Activated B cell treated with CpG ODN at 0.5 μM for 24 hours (primary cell): ENCODE data around the gene POLK. TPM values are rescaled to one million over a fixed set of nuclear protein-coding genes. Genes with fewer than 3 reads are reported as not detected.

Source experiments
- ATAC-seq: fragments of 200-7000 bp; cut with Tn5 transposase; one replicate; pipeline ENCODE4 v1.10.0; 2021; ENCODE audit warnings: low read depth, mild to moderate bottlenecking, moderate library complexity
- CTCF ChIA-PET: fragments of 350-600 bp; sonication (Branson Sonifier 250); formaldehyde crosslinking; loops from one replicate; lab custom pipeline; 2021; ENCODE audit warnings: antibody characterized with exemption; lab: Charles Lee
- POLR2A ChIA-PET: fragments of 350-600 bp; sonication (Branson Sonifier 250); formaldehyde crosslinking; loops from one replicate; lab custom pipeline; 2021; ENCODE audit warnings: antibody characterized with exemption; lab: Charles Lee
- DNase-seq: peaks from one replicate; pipeline ENCODE4 v3.0.0; 2022
- H3K27ac Mint-ChIP-seq: one replicate; pipeline ENCODE4 v1.8.0; 2020; ENCODE audit warnings: mixed read lengths
- H3K27me3 Mint-ChIP-seq: one replicate; pipeline ENCODE4 v1.8.0; 2021; ENCODE audit warnings: mixed read lengths
- H3K36me3 Mint-ChIP-seq: one replicate; pipeline ENCODE4 v1.8.0; 2021; ENCODE audit warnings: low read depth, mixed read lengths
- H3K4me1 Mint-ChIP-seq: one replicate; pipeline ENCODE4 v1.8.0; 2021; ENCODE audit warnings: mixed read lengths
- H3K4me3 Mint-ChIP-seq: one replicate; pipeline ENCODE4 v1.8.0; 2020; ENCODE audit warnings: mild to moderate bottlenecking, mixed read lengths
- H3K9me3 Mint-ChIP-seq: one replicate; pipeline ENCODE4 v1.8.0; 2020; ENCODE audit warnings: mixed read lengths
- intact Hi-C: fragments of 100-400 bp; cut with micrococcal nuclease; formaldehyde crosslinking; loops from one replicate; pipeline ENCODE4 v1.15.1; 2024
- total RNA-seq: library from RNA; stranded (reverse); gene quantifications from 2 replicates; pipeline ENCODE4 v1.2.3, GENCODE V29; 2022
- TF ChIP-seq, protein P1 (sequence below): fragments of 200-600 bp; IDR thresholded peaks from one replicate; pipeline ENCODE4 v1.8.0; 2022; ENCODE audit warnings: antibody characterized with exemption, mild to moderate bottlenecking

The POLK gene
- total RNA-seq, 1 donor from 2014 or later, result 34.0 TPM

DNA sequence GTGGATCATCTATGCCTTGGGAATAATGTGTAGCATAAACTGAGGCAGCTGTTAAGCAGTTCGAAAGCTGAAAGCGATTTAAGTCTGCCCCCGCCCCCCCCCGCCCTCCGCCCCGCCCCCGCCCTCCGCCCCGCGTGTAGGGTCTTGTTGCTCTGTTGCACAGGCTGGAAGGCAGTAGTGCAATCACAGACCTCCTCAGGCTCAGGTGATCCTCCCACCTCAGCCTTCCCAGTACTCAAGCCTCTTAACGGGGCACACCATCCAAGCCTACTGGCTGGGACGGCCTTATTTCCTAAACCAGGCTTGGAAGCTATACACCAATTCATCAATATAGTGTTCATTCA lies 100.5 kb downstream of the POLK start:
- Mint-ChIP-seq H3K9me3 (no peaks in the 10 kb centered on the region), H3K4me3 (no peak overlapping the region), H3K27me3 (peaks cover 17% of the 10 kb centered on the region), H3K27ac (no peak overlapping the region), H3K4me1 (peaks cover 10% of the 10 kb centered on the region), H3K36me3 (no peaks in the 10 kb centered on the region)
- no peak for DNase-seq
- CTCF ChIA-PET, result no interaction called here
- POLR2A ChIA-PET, result no interaction called here
- TF ChIP-seq, protein P1, sequence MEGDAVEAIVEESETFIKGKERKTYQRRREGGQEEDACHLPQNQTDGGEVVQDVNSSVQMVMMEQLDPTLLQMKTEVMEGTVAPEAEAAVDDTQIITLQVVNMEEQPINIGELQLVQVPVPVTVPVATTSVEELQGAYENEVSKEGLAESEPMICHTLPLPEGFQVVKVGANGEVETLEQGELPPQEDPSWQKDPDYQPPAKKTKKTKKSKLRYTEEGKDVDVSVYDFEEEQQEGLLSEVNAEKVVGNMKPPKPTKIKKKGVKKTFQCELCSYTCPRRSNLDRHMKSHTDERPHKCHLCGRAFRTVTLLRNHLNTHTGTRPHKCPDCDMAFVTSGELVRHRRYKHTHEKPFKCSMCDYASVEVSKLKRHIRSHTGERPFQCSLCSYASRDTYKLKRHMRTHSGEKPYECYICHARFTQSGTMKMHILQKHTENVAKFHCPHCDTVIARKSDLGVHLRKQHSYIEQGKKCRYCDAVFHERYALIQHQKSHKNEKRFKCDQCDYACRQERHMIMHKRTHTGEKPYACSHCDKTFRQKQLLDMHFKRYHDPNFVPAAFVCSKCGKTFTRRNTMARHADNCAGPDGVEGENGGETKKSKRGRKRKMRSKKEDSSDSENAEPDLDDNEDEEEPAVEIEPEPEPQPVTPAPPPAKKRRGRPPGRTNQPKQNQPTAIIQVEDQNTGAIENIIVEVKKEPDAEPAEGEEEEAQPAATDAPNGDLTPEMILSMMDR, result no peak
- no peak for ATAC-seq
- intact Hi-C loops, result no loop called here

DNA sequence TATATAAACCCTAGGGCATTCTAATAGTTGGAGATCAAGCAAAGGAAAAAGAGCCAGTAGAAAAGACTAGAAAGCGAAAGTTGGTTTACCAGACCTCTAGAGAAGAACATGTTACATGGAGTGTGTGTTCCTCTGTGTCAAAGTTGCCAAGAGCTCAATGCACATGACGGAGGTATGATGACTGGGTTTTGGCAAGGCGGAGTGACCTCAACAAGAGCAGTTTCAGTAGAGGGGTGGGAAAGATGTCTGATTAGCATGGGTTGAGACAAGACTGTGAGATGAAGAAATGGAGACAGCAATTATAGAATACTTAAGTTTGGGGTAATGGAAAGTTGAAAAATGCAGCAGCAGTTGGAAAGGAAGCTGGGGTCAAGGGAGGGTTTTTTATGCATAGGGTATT lies 101.2 kb downstream of the POLK start:
- DNase-seq (no peak), ATAC-seq (no peak)
- intact Hi-C loops, result no loop called here
- peaks cover 17% of the 10 kb centered on the region for H3K27me3 Mint-ChIP-seq
- TF ChIP-seq, protein P1, result no peak
- H3K4me3 Mint-ChIP-seq, result no peak overlapping the region
- CTCF ChIA-PET, result no interaction called here
- POLR2A ChIA-PET, result no interaction called here
- H3K27ac Mint-ChIP-seq, result no peak overlapping the region
- peaks cover 5% of the 10 kb centered on the region for H3K4me1 Mint-ChIP-seq
- no peaks in the 10 kb centered on the region for H3K9me3 Mint-ChIP-seq
- H3K36me3 Mint-ChIP-seq, result no peaks in the 10 kb centered on the region

DNA sequence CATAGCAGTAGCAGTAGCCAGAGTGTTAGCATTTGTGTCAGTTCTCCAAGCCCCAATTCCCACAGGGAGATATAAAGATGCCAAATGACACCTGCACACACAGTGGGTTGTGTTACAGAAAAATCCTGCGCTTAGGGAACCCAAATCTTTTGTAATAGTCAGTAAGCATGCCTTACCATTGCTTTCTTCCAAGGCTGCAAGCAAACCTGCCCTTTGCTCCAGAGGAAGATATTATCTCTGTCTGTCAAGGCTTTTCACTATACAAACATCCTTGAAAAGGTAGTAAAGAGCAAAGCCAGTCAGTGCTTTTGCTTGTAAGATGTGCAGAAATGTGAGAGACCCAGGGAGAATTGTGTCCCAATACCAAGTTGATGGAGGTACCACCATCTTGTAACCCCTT lies 102.5 kb downstream of the POLK start:
- H3K4me1 Mint-ChIP-seq, result peaks cover 5% of the 10 kb centered on the region
- intact Hi-C loops, result no loop called here
- no peaks in the 10 kb centered on the region for H3K9me3 Mint-ChIP-seq
- DNase-seq (no peak), ATAC-seq (no peak)
- H3K27ac Mint-ChIP-seq, result no peak overlapping the region
- H3K36me3 Mint-ChIP-seq, result no peaks in the 10 kb centered on the region
- TF ChIP-seq, protein P1, result no peak
- H3K4me3 Mint-ChIP-seq, result no peak overlapping the region
- ChIA-PET POLR2A (no interaction called here), CTCF (no interaction called here)
- H3K27me3 Mint-ChIP-seq, result peaks cover 17% of the 10 kb centered on the region

DNA sequence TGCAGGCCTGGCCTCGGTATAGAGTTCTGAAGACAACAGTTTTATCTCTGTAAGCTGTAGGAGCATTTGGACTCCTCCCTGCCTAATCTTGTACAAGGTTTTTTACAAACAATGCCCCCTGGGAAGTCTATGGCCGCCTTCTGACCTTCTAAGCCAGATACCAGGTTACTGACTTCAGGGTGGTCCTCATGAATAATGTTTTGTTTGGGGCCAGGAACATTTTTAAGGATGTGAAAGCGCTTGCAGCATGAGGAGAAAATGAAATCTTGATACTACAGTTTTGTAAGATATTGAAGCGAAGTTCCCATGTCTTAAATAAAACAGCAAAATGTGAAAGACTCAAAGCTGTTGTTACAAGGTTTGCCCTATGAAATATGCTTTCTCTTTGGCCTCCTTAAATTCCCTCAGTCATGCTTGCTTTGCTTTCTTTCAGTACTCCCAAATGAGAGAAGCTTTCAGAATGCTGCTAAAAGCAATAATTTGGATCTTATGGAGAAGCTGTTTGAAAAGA lies 104.7 kb downstream of the POLK start:
- Mint-ChIP-seq H3K4me1 (no peaks in the 10 kb centered on the region), H3K27ac (no peak overlapping the region), H3K36me3 (no peaks in the 10 kb centered on the region), H3K9me3 (no peaks in the 10 kb centered on the region), H3K4me3 (no peak overlapping the region), H3K27me3 (peaks cover 9% of the 10 kb centered on the region)
- ATAC-seq, result no peak
- POLR2A ChIA-PET, result no interaction called here
- CTCF ChIA-PET, result no interaction called here
- intact Hi-C loops, result no loop called here
- TF ChIP-seq, protein P1, result no peak
- no peak for DNase-seq

DNA sequence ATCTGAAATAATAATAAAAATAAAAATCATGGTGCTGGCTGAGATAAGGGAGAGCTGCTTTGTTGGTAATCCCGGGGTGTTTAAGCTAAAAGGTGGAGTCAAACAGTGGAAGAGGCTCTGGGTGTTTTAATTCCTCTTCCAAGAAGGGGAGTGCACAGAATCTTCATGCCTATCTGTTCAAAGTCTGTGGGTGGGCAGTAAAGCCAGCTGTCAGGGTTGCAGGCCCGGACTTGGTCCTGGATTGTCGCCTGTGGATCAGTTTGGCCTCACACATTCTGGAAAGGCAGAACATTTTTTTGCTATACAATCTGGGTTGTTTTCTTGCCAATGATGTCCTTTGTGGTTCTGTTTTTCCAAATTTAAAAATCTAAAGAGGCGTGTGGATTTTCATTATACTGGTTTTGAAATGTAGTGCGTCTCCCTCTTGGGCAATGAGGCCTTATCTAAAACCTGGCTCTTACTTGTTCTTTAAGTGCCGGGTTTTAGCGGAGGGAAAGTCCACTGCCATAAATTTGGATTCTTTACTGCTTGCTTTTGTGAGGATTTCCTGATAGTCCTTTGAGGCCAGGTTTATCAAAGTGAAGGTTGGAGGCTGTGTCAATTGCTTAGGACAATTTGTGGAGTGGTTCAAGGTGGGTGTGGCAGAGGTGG lies 105.4 kb downstream of the POLK start:
- ChIA-PET CTCF (no interaction called here), POLR2A (no interaction called here)
- no peaks in the 10 kb centered on the region for H3K4me1 Mint-ChIP-seq
- H3K27me3 Mint-ChIP-seq, result peaks cover 6% of the 10 kb centered on the region
- TF ChIP-seq, protein P1, result no peak
- no peaks in the 10 kb centered on the region for H3K36me3 Mint-ChIP-seq
- no peak for ATAC-seq
- no peaks in the 10 kb centered on the region for H3K9me3 Mint-ChIP-seq
- no peak for DNase-seq
- intact Hi-C loops, result no loop called here
- no peak overlapping the region for H3K4me3 Mint-ChIP-seq
- H3K27ac Mint-ChIP-seq, result no peak overlapping the region
